Measurements from ENCODE around the gene THUMPD2. TPM values are rescaled to one million over a fixed set of nuclear protein-coding genes. Genes with fewer than 3 reads are reported as not detected.
"Not testable (repeated sequence)": the region's sequence is repeated elsewhere in the genome, so short reads cannot be mapped to it uniquely, and the experiment has no call there.

Gene THUMPD2
- total RNA-seq (2014; rRNA removed; shearing (Covaris generic)), result 7.1 and 13.7 TPM in 2 replicates

GRCh38 chr2:39778775-39779340 lies at the start of gene THUMPD2:
Gene THUMPD2 (minus strand): TSS chr2:39779258. CDS start chr2:39779239, 19 bp downstream.
- peak; percentile 88 for DNase-seq
- Histone ChIP-seq H3K36me3 (replicated peaks; ENCODE audit: control insufficient read depth, insufficient read depth, low read length) (no peaks in the 10 kb centered on the region; the same call in 1 of the 2 replicates), H3K27me3 (ENCODE audit: control insufficient read depth, insufficient read depth, low read length) (no peaks in the 10 kb centered on the region), H3K4me3 (ENCODE audit: insufficient read depth, low read depth, low read length) (peak within 1 kb of the TSS; percentile 83)

- no peak overlapping the region for H3K4me3 ChIP-seq (ENCODE audit: insufficient read depth, low read depth, low read length)
- no peaks in the 10 kb centered on the region for H3K27me3 ChIP-seq (ENCODE audit: control insufficient read depth, insufficient read depth, low read length)
- no peaks in the 10 kb centered on the region for H3K36me3 ChIP-seq (replicated peaks; ENCODE audit: control insufficient read depth, insufficient read depth, low read length)
- DNase-seq, result no peak
These were observed 42.8 kb upstream of the THUMPD2 start for GRCh38 chr2:39821871-39822270.

DNA sequence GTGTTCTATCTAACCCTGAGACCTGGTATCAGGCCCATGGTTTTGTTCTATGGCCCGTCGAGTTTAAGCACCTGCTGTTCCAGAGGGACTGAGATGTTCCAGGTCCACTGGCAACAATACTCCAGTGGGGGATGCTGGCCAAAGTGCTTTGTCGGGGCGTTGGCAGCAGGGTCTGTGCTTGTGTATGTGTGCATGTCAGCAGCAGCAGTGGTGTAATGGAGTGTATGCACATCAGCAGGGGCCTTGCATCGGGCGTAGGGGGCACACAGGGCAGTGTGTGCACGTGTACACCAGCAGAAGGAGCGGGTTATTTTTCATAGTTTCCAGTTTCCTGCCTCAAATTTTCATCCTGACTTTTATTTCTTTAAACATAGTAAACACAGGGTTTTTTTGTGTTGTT lies 37.8 kb upstream of the THUMPD2 start:
- no peak for DNase-seq
- Histone ChIP-seq H3K4me3 (ENCODE audit: insufficient read depth, low read depth, low read length) (no peak overlapping the region), H3K27me3 (ENCODE audit: control insufficient read depth, insufficient read depth, low read length) (no peaks in the 10 kb centered on the region), H3K36me3 (replicated peaks; ENCODE audit: control insufficient read depth, insufficient read depth, low read length) (no peaks in the 10 kb centered on the region)

DNA sequence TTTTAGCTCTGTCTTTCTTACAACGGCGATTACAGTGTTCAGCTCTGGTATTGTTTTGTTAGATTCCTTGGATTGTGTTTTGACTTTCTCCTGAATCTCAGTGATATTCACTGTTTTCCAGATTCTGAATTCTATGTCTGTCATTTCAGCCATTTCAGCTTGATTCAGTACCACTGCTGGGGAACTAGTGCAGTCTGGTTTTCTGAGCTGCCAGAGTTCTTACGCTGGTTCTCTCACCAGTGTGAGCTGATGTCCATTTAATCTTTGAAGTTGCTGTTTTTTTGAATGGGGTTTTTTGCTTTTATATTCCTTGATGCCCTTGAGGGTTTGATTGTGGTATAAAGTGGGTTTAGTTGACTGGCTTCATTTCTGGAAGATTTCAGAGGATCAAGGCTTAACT lies 37.4 kb upstream of the THUMPD2 start:
- no peak for DNase-seq
- no peak overlapping the region for H3K4me3 ChIP-seq (ENCODE audit: insufficient read depth, low read depth, low read length)
- no peaks in the 10 kb centered on the region for H3K27me3 ChIP-seq (ENCODE audit: control insufficient read depth, insufficient read depth, low read length)
- no peaks in the 10 kb centered on the region for H3K36me3 ChIP-seq (replicated peaks; ENCODE audit: control insufficient read depth, insufficient read depth, low read length)

- H3K27me3 ChIP-seq (ENCODE audit: control insufficient read depth, insufficient read depth, low read length), result no peaks in the 10 kb centered on the region
- no peaks in the 10 kb centered on the region for H3K36me3 ChIP-seq (replicated peaks; ENCODE audit: control insufficient read depth, insufficient read depth, low read length)
- DNase-seq, result no peak
- H3K4me3 ChIP-seq (ENCODE audit: insufficient read depth, low read depth, low read length), result no peak overlapping the region
These were observed 27.0 kb upstream of the THUMPD2 start for GRCh38 chr2:39805936-39806608.

DNA sequence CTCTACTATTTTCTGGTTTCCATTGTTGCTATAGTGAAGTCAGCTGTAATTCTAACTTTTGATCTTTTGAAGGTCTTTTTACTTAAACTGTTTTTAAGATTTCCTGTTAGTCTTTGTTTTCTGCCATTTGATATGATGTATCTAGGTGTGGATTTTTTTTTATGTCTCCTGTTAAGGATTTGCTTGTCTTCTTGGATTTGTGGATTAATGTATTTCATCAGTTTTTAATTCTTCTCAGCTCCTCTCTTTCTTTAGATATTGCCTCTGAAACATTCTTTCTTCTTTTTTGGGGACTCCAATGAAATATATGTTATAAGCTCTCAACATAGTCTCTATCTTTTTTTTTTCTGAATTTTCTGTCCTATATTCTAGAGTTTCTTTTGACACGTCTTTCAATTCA lies 24.8 kb upstream of the THUMPD2 start:
- Histone ChIP-seq H3K36me3 (replicated peaks; ENCODE audit: control insufficient read depth, insufficient read depth, low read length) (no peaks in the 10 kb centered on the region), H3K27me3 (ENCODE audit: control insufficient read depth, insufficient read depth, low read length) (no peaks in the 10 kb centered on the region), H3K4me3 (ENCODE audit: insufficient read depth, low read depth, low read length) (no peak overlapping the region)
- DNase-seq, result no peak

DNA sequence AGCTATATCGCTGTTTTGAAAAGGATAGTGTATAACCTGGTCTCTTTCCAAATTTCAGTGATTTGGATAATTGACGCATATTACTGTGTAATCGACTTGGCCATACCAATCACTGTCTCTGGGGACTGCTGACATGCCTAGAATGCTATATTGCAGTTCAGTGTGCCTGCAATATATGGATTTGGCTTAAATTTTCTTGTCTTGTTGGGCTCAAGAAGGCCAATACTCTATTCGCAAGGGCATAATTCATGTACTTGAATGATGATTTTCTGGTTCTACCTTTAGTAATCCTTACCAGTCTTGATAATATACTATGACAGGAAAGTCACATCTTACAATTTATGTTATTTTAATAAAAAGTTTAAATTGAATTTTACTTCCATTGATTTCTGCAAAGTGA lies 21.7 kb upstream of the THUMPD2 start:
- H3K27me3 ChIP-seq (ENCODE audit: control insufficient read depth, insufficient read depth, low read length), result no peaks in the 10 kb centered on the region
- H3K36me3 ChIP-seq (replicated peaks; ENCODE audit: control insufficient read depth, insufficient read depth, low read length), result no peaks in the 10 kb centered on the region
- no peak overlapping the region for H3K4me3 ChIP-seq (ENCODE audit: insufficient read depth, low read depth, low read length)
- DNase-seq, result no peak

DNA sequence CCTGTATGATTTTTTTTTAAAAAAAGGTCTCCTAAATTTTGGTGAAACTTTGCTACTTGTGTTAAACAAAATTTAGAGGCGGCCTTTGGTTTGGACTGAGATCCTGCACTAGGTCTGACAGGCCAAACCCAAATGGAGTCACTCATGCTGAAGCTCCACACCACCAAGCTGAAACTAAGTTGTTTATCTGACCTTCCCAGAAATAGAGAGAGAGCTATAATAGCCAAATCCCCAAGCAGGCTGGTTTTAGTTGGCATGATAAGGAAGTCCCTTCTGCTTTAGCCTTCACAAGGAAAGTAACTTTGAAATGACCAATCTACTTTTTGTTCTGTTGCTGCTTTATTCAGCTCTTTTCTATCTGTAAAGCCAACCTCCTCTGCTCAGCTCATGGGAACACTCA lies 17.1 kb upstream of the THUMPD2 start:
- H3K27me3 ChIP-seq (ENCODE audit: control insufficient read depth, insufficient read depth, low read length), result no peaks in the 10 kb centered on the region
- no peak overlapping the region for H3K4me3 ChIP-seq (ENCODE audit: insufficient read depth, low read depth, low read length)
- H3K36me3 ChIP-seq (replicated peaks; ENCODE audit: control insufficient read depth, insufficient read depth, low read length), result no peaks in the 10 kb centered on the region
- no peak for DNase-seq

DNA sequence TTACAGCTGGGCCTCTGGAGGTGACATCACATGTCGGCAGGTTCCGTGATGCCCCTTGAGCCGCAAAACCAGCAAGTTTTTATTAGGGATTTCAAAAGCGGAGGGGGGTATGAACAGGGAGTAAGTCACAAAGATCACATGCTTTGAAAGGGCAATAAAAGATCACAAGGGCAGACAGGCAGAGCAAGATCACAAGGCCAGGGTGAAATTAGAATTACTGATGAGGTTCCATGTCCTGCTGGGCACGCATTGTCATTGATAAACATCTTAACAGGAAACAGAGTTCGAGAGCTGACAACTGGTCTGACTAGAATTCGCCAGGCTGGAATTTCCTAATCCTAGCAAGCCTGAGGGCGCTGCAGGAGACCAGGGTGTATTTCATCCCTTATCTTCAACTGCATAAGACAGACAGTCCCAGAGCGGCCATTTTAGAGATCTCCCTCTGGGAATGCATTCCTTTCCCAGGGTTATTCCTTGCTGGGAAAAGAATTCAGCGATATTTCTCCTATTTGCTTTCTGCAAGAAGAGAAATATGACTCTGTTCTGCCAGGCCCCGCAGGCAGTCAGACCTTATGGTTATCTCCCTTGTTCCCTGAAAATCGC lies 11.3 kb upstream of the THUMPD2 start:
- not testable (repeated sequence) for DNase-seq; H3K4me3 ChIP-seq (ENCODE audit: insufficient read depth, low read depth, low read length); H3K36me3 ChIP-seq (replicated peaks; ENCODE audit: control insufficient read depth, insufficient read depth, low read length); H3K27me3 ChIP-seq (ENCODE audit: control insufficient read depth, insufficient read depth, low read length)

DNA sequence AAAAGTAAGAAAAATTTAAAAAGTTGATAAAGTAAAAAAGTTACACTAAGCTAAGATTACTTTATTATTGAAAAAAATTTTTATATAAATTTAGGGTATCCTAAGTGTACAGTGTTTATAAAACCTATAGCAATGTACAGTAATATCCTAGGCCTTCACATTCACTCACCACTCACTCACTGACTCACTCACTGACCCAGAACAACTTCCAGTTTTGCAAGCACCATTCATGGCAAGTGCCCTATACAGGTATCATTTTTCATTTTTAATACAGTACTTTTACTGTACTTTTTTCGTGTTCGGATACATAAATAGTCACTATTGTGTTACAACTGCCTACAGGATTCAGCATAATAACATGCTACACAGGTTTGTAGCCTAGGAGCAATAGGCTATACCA lies 8.9 kb upstream of the THUMPD2 start:
- H3K36me3 ChIP-seq (replicated peaks; ENCODE audit: control insufficient read depth, insufficient read depth, low read length), result no peaks in the 10 kb centered on the region
- no peak for DNase-seq
- H3K4me3 ChIP-seq (ENCODE audit: insufficient read depth, low read depth, low read length), result no peak overlapping the region
- H3K27me3 ChIP-seq (ENCODE audit: control insufficient read depth, insufficient read depth, low read length), result no peaks in the 10 kb centered on the region

GRCh38 chr2:39786761-39787522 lies 7.9 kb upstream of the THUMPD2 start:
- no peak overlapping the region for H3K4me3 ChIP-seq (ENCODE audit: insufficient read depth, low read depth, low read length)
- no peaks in the 10 kb centered on the region for H3K36me3 ChIP-seq (replicated peaks; ENCODE audit: control insufficient read depth, insufficient read depth, low read length)
- no peak for DNase-seq
- no peaks in the 10 kb centered on the region for H3K27me3 ChIP-seq (ENCODE audit: control insufficient read depth, insufficient read depth, low read length)

GRCh38 chr2:39782591-39782990 lies 3.5 kb upstream of the THUMPD2 start:
- H3K36me3 ChIP-seq (replicated peaks; ENCODE audit: control insufficient read depth, insufficient read depth, low read length), result no peaks in the 10 kb centered on the region
- H3K4me3 ChIP-seq (ENCODE audit: insufficient read depth, low read depth, low read length), result no peak overlapping the region
- DNase-seq, result no peak
- no peaks in the 10 kb centered on the region for H3K27me3 ChIP-seq (ENCODE audit: control insufficient read depth, insufficient read depth, low read length)

DNA sequence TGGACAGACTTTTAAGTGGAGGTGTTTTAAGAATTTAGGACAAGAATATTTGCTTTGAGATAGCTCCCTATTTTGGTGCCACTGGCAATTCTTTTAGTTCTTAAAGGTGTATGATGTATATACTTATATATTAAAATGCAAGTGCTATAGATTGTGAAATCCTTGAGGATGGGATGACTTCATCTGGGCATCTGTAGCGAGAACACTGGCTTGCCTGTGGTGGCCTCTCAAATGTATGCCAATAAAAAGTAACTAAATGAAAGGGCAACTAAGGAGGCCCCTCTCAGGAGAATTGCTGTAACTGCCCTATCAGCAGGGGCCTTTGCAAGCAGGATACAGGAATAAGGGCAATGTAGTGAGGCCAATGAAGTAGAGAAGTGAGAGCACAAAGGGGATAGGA lies 2.6 kb upstream of the THUMPD2 start:
- H3K27me3 ChIP-seq (ENCODE audit: control insufficient read depth, insufficient read depth, low read length), result no peaks in the 10 kb centered on the region
- no peaks in the 10 kb centered on the region; the same call in 1 of the 2 replicates for H3K36me3 ChIP-seq (replicated peaks; ENCODE audit: control insufficient read depth, insufficient read depth, low read length)
- DNase-seq, result no peak
- H3K4me3 ChIP-seq (ENCODE audit: insufficient read depth, low read depth, low read length), result no peak overlapping the region

GRCh38 chr2:39780825-39781600 lies 2.0 kb upstream of the THUMPD2 start:
- Histone ChIP-seq H3K36me3 (replicated peaks; ENCODE audit: control insufficient read depth, insufficient read depth, low read length) (no peaks in the 10 kb centered on the region; the same call in 1 of the 2 replicates), H3K27me3 (ENCODE audit: control insufficient read depth, insufficient read depth, low read length) (no peaks in the 10 kb centered on the region), H3K4me3 (ENCODE audit: insufficient read depth, low read depth, low read length) (no peak overlapping the region)
- DNase-seq, result no peak

Data from H7 (cell line).